ENCODE data around the gene ZNF710.
"Not testable (repeated sequence)": the region's sequence is repeated elsewhere in the genome, so short reads cannot be mapped to it uniquely, and the experiment has no call there.

Gene ZNF710

DNA sequence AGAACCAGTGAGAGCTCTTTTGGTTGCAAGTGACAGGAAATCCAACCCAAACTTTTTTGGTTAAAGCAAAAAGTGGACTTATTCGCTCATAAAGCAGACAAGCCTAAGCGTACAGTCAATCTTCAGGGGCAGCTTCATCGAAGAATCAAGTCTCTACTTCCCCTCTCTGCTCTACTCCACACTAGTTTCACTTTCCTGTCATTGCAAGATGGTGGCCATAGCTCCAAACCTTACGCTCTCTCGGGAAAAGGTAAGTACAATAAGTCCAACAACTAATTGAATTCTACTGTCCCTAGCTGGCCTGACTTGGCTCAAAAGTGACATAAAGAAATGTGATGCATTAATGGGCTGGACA is 24.9 kb upstream of the ZNF710 start:
- H3K27ac ChIP-seq: no peak overlapping the region

DNA sequence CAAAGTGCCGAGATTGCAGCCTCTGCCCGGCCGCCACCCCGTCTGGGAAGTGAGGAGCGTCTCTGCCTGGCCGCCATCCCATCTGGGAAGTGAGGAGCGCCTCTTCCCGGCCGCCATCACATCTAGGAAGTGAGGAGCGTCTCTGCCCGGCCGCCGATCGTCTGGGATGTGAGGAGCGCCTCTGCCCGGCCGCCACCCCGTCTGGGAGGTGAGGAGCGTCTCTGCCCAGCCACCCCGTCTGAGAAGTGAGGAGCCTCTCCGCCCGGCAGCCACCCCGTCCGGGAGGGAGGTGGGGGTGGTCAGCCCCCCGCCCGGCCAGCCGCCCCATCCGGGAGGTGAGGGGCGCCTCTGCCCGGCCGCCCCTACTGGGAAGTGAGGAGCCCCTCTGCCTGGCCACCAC is 23.3 kb upstream of the ZNF710 start:
- intact Hi-C loops (cut with DNase I; ENCODE audit: low total_unique reads); H3K36me3 ChIP-seq; H3K4me1 ChIP-seq; H3K4me3 ChIP-seq; H3K9me3 ChIP-seq; DNase-seq; H3K27ac ChIP-seq; H3K27me3 ChIP-seq: not testable (repeated sequence)

More for the DNA sequence above, 24.9 kb upstream of the ZNF710 start:
- no peak for TF ChIP-seq CTCF (IDR thresholded peaks at IDR 0.05)
- DNase-seq: no peak
- Histone ChIP-seq H3K4me1 (no peaks in the 10 kb centered on the region), H3K9me3 (no peaks in the 10 kb centered on the region), H3K27me3 (peaks cover 0 to 3% of the 10 kb centered on the region in 2 donors), H3K4me3 (no peak overlapping the region), H3K36me3 (no peaks in the 10 kb centered on the region)
- intact Hi-C loops (cut with DNase I; ENCODE audit: low total_unique reads): no loop called here

GRCh38 chr15:89978914-89979313 is 22.2 kb upstream of the ZNF710 start:
- H3K36me3 ChIP-seq: no peaks in the 10 kb centered on the region
- H3K4me1 ChIP-seq: no peaks in the 10 kb centered on the region
- no peak overlapping the region for H3K27ac ChIP-seq
- H3K4me3 ChIP-seq: no peak overlapping the region
- TF ChIP-seq CTCF (IDR thresholded peaks at IDR 0.05): no peak
- peaks cover 0 to 1% (median 0%) of the 10 kb centered on the region in 3 donors for H3K9me3 ChIP-seq
- peaks cover 0 to 9% of the 10 kb centered on the region in 2 donors for H3K27me3 ChIP-seq
- no peak for DNase-seq
- intact Hi-C loops (cut with DNase I; ENCODE audit: low total_unique reads): no loop called here

GRCh38 chr15:89980896-89981295 is 20.2 kb upstream of the ZNF710 start:
- peaks cover 0 to 9% of the 10 kb centered on the region in 2 donors for H3K27me3 ChIP-seq
- H3K36me3 ChIP-seq: no peaks in the 10 kb centered on the region
- no peak for DNase-seq
- no peaks in the 10 kb centered on the region for H3K4me1 ChIP-seq
- intact Hi-C loops (cut with DNase I; ENCODE audit: low total_unique reads): no loop called here
- H3K27ac ChIP-seq: no peak overlapping the region
- H3K4me3 ChIP-seq: no peak overlapping the region
- H3K9me3 ChIP-seq: peaks cover 0 to 18% (median 15%) of the 10 kb centered on the region in 3 donors
- TF ChIP-seq CTCF (IDR thresholded peaks at IDR 0.05): no peak

DNA sequence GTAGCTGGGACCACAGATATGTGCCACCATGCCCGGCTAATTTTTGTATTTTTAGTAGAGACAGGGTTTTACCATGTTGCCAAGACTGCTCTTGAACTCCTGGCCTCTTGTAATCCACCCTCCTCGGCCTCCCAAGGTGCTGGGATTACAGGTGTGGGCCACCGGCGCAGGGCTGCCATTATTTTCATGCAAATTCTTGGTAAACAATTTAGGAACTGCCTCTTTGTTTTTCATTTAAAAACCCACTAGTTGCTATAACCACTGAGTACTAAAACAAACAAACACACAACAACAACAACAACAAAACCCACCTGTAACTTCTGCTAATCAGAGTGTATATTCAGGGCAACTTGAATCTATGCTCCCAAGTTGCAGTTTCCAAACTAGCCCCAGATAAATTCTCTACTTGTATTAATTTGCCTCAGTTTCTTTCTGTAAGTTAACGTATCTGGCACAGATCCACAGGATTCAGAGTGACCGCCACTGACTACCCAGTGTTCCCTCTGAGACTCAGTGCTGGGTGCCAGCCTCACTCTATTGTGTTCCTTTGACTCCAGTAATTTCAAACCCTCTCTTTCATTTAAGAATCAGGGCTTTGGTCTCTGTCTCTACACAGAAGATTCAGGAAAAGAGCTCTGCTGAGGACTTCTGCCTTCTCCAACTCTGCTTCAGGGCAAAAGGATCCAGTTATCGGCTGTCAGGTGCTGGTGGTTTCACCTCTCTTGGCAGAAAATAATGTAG is 18.6 kb upstream of the ZNF710 start:
- Histone ChIP-seq H3K27ac (no peak overlapping the region), H3K36me3 (no peaks in the 10 kb centered on the region)
- intact Hi-C loops (cut with DNase I; ENCODE audit: low total_unique reads): no loop called here

More for the DNA sequence above, 18.6 kb upstream of the ZNF710 start:
- no peak for DNase-seq
- peaks cover 0 to 6% of the 10 kb centered on the region in 2 donors for H3K27me3 ChIP-seq
- H3K4me3 ChIP-seq: no peak overlapping the region
- no peak for TF ChIP-seq CTCF (IDR thresholded peaks at IDR 0.05)
- peaks cover 0 to 18% (median 15%) of the 10 kb centered on the region in 3 donors for H3K9me3 ChIP-seq
- H3K4me1 ChIP-seq: no peaks in the 10 kb centered on the region
